Neural cell (in vitro differentiated cells): Measurements from ENCODE around the gene RAB22A. TPM values are rescaled to one million over a fixed set of nuclear protein-coding genes. Genes with fewer than 3 reads are reported as not detected.

Experiments used
- H2AFZ ChIP-seq: fragments of 200-600, 300-800 bp; sonication (generic), shearing (Covaris generic); 2 replicates; pipeline ENCODE4 v1.6.0; 2014; ENCODE audit warnings: low read depth, mild to moderate bottlenecking, antibody characterized with exemption, low read length, moderate library complexity
- H3F3A ChIP-seq: fragments of 200-600 bp; shearing (Covaris generic); 2 replicates; pipeline ENCODE4 v1.6.1; 2016; ENCODE audit warnings: mild to moderate bottlenecking, moderate library complexity, mixed read lengths, antibody characterized with exemption, low read length; ENCODE audit not compliant: insufficient read depth, poor library complexity, severe bottlenecking
- H3K27ac ChIP-seq: fragments of 200-600, 300-800 bp; sonication (generic), shearing (Covaris generic); 2 replicates; pipeline ENCODE4 v1.5.1; 2014; ENCODE audit warnings: mild to moderate bottlenecking, low read length, moderate library complexity
- H3K27me3 ChIP-seq: fragments of 300-800, 200-600 bp; sonication (generic), shearing (Covaris generic); 2 replicates; pipeline ENCODE4 v1.6.0; 2014; ENCODE audit warnings: mild to moderate bottlenecking, low read depth, low read length, moderate library complexity; ENCODE audit not compliant: insufficient read depth
- H3K36me3 ChIP-seq: fragments of 300-800, 200-600 bp; sonication (generic), shearing (Covaris generic); 2 replicates; pipeline ENCODE4 v1.5.1; 2014; ENCODE audit warnings: mild to moderate bottlenecking, antibody characterized with exemption, low read length, moderate library complexity; ENCODE audit not compliant: insufficient read depth
- H3K4me2 ChIP-seq: fragments of 300-800, 200-600 bp; sonication (generic), shearing (Covaris generic); 2 replicates; pipeline ENCODE4 v1.6.0; 2014; ENCODE audit warnings: mild to moderate bottlenecking, low read length
- H3K4me3 ChIP-seq: fragments of 300-800, 200-600 bp; sonication (generic), shearing (Covaris generic); 2 replicates; pipeline ENCODE4 v1.5.1; 2014; ENCODE audit warnings: mild to moderate bottlenecking, low read length, moderate library complexity
- H3K79me2 ChIP-seq: fragments of 200-600 bp; shearing (Covaris generic); replicated peaks from 2 replicates; pipeline ENCODE4 v1.6.0; 2014; ENCODE audit warnings: mild to moderate bottlenecking, low read length, moderate library complexity; ENCODE audit not compliant: insufficient read depth
- H3K9ac ChIP-seq: fragments of 300-800, 200-600 bp; sonication (generic), shearing (Covaris generic); 2 replicates; pipeline ENCODE4 v1.6.1; 2016; ENCODE audit warnings: mild to moderate bottlenecking, low read length, mixed read lengths
- H3K9me2 ChIP-seq: fragments of 200-600 bp; shearing (Covaris generic); 2 replicates; pipeline ENCODE4 v1.6.1; 2016; ENCODE audit warnings: mild to moderate bottlenecking, low read length, mixed read lengths; ENCODE audit not compliant: insufficient read depth
- H3K9me3 ChIP-seq: fragments of 200-600, 300-800 bp; sonication (generic), shearing (Covaris generic); 2 replicates; pipeline ENCODE4 v1.6.1; 2016; ENCODE audit warnings: mild to moderate bottlenecking, mixed run types, low read length, moderate library complexity, mixed read lengths
- H4K20me1 ChIP-seq: fragments of 200-600 bp; shearing (Covaris generic); 2 replicates; pipeline ENCODE4 v1.6.1; 2016; ENCODE audit warnings: mild to moderate bottlenecking, mixed run types; ENCODE audit not compliant: insufficient read depth
- EP300 ChIP-seq: fragments of 450-650 bp; conservative IDR thresholded peaks from 2 replicates; pipeline ENCODE4 v1.6.1; 2014; ENCODE audit warnings: antibody characterized with exemption, mild to moderate bottlenecking, moderate library complexity; ENCODE audit not compliant: poor library complexity, severe bottlenecking
- EZH2 ChIP-seq: fragments of 200-600, 300-800 bp; shearing (Covaris generic), sonication (generic); IDR thresholded peaks from 2 replicates; pipeline ENCODE4 v1.6.1; 2014; ENCODE audit warnings: antibody characterized with exemption, low read length, borderline replicate concordance, mild to moderate bottlenecking; ENCODE audit not compliant: insufficient read depth, poor library complexity, severe bottlenecking
- MXI1 ChIP-seq: fragments of 450-650 bp; conservative IDR thresholded peaks from 2 replicates; pipeline ENCODE4 v1.6.1; 2014; ENCODE audit warnings: antibody characterized with exemption, mild to moderate bottlenecking; ENCODE audit not compliant: poor library complexity, severe bottlenecking
- POLR2AphosphoS5 ChIP-seq: IDR thresholded peaks from 2 replicates; pipeline ENCODE4 v1.6.1; 2012
- RAD21 ChIP-seq: fragments of 450-650 bp; conservative IDR thresholded peaks from 2 replicates; pipeline ENCODE4 v1.6.1; 2014; ENCODE audit warnings: antibody characterized with exemption, mild to moderate bottlenecking, moderate library complexity
- TAF1 ChIP-seq: IDR thresholded peaks from 2 replicates; pipeline ENCODE4 v1.6.1; 2012; ENCODE audit warnings: low read depth
- polyA plus RNA-seq: library from polyadenylated mRNA; depleted of rRNA; stranded (reverse); fragments of >200 nt; gene quantifications from 2 replicates; pipeline ENCODE4 v1.2.3, GENCODE V29; 2014
- TF ChIP-seq, protein P1 (sequence below): fragments of 450-650 bp; IDR thresholded peaks from 2 replicates; pipeline ENCODE4 v1.5.1; 2014; ENCODE audit warnings: antibody characterized with exemption, mild to moderate bottlenecking, moderate library complexity; ENCODE audit not compliant: poor library complexity, severe bottlenecking
- TF ChIP-seq, protein P2 (sequence below): IDR thresholded peaks from 2 replicates; pipeline ENCODE4 v1.6.1; 2012; ENCODE audit warnings: borderline replicate concordance

The RAB22A gene
- polyA plus RNA-seq, 1 donor from 2014 or later = 15.7 TPM

DNA sequence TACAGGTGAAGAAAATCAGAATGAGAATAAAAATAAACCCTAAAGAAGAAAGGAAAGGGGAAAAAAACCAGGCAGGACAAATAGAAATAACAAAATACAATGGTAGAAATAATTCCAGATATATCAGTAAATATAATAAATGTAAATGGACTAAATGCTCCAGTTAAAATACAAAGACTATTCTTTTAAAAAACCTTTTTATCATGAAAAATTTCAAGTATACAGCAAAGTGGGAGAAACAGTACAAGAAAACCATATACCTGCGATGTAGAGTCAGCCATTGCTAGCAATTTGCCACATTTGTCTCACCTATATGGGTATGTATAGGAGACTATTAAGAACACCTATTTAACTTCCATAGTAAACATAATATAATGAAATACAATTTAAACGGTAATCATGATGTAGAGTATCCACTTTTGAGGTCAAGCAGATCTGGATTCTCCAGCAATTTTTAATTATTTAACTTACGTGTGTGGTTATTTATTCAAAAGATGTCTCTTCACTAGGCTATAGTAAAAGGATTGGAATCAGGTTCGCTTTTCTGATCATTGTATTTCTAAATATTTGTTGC is 78.6 kb downstream of the RAB22A start:
- Histone ChIP-seq H3K27ac (no peak overlapping the region), H3K79me2 (peaks cover 37% of the 10 kb centered on the region), H3K4me3 (peak overlapping the region; percentile 83), H2AFZ (peak overlapping the region; percentile 70), H3F3A (peaks cover 3% of the 10 kb centered on the region), H4K20me1 (no peaks in the 10 kb centered on the region), H3K9me3 (no peaks in the 10 kb centered on the region), H3K27me3 (no peaks in the 10 kb centered on the region), H3K9me2 (no peaks in the 10 kb centered on the region), H3K9ac (no peak overlapping the region), H3K36me3 (no peaks in the 10 kb centered on the region), H3K4me2 (peak overlapping the region; percentile 30)
- TF ChIP-seq TAF1 (no peak), RAD21 (no peak), POLR2AphosphoS5 (no peak), MXI1 (no peak), EZH2 (no peak), EP300 (no peak)
- TF ChIP-seq, protein P1, sequence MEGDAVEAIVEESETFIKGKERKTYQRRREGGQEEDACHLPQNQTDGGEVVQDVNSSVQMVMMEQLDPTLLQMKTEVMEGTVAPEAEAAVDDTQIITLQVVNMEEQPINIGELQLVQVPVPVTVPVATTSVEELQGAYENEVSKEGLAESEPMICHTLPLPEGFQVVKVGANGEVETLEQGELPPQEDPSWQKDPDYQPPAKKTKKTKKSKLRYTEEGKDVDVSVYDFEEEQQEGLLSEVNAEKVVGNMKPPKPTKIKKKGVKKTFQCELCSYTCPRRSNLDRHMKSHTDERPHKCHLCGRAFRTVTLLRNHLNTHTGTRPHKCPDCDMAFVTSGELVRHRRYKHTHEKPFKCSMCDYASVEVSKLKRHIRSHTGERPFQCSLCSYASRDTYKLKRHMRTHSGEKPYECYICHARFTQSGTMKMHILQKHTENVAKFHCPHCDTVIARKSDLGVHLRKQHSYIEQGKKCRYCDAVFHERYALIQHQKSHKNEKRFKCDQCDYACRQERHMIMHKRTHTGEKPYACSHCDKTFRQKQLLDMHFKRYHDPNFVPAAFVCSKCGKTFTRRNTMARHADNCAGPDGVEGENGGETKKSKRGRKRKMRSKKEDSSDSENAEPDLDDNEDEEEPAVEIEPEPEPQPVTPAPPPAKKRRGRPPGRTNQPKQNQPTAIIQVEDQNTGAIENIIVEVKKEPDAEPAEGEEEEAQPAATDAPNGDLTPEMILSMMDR = no peak
- TF ChIP-seq, protein P2, sequence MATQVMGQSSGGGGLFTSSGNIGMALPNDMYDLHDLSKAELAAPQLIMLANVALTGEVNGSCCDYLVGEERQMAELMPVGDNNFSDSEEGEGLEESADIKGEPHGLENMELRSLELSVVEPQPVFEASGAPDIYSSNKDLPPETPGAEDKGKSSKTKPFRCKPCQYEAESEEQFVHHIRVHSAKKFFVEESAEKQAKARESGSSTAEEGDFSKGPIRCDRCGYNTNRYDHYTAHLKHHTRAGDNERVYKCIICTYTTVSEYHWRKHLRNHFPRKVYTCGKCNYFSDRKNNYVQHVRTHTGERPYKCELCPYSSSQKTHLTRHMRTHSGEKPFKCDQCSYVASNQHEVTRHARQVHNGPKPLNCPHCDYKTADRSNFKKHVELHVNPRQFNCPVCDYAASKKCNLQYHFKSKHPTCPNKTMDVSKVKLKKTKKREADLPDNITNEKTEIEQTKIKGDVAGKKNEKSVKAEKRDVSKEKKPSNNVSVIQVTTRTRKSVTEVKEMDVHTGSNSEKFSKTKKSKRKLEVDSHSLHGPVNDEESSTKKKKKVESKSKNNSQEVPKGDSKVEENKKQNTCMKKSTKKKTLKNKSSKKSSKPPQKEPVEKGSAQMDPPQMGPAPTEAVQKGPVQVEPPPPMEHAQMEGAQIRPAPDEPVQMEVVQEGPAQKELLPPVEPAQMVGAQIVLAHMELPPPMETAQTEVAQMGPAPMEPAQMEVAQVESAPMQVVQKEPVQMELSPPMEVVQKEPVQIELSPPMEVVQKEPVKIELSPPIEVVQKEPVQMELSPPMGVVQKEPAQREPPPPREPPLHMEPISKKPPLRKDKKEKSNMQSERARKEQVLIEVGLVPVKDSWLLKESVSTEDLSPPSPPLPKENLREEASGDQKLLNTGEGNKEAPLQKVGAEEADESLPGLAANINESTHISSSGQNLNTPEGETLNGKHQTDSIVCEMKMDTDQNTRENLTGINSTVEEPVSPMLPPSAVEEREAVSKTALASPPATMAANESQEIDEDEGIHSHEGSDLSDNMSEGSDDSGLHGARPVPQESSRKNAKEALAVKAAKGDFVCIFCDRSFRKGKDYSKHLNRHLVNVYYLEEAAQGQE = no peak

DNA sequence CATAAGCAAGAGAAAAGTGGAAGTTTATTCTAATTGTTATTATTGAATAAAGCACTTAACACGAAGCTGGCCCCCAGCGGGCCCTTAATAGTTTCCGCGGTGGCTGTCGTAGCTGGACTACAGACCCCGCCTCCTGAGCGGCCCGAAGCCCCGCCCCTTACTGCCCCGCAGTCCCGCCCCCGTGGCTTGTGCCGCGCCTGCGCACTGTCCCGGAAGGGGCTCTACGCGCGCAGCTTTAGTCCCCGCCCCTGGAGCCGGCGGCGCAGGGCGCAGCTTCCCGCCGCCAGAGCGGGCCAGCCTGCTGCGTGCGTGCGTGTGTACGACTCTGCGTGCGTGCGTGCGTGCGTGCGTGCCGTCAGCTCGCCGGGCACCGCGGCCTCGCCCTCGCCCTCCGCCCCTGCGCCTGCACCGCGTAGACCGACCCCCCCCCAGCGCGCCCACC is 79.4 kb downstream of the RAB22A start, which contains the start of gene VAPB:
Gene VAPB (plus strand): TSS at position 348 of the 442 bp plus-strand sequence. CDS start 231 bp downstream, outside the sequence.
- Histone ChIP-seq H3K79me2 (peaks cover 44% of the 10 kb centered on the region), H4K20me1 (no peaks in the 10 kb centered on the region)
- TF ChIP-seq POLR2AphosphoS5 = peak; percentile 94
- no peak for TF ChIP-seq EZH2
- TF ChIP-seq EP300 = peak; percentile 12

More for the DNA sequence above, 79.4 kb downstream of the RAB22A start, which contains the start of gene VAPB:
- peak within 1 kb of the TSS; percentile 83 for H3K4me3 ChIP-seq
- peak within 1 kb of the TSS; percentile 84 for H3K4me2 ChIP-seq
- H2AFZ ChIP-seq = peak within 1 kb of the TSS; percentile 73
- H3K9ac ChIP-seq = peak within 1 kb of the TSS; percentile 91
- no peaks in the 10 kb centered on the region for H3K36me3 ChIP-seq
- no peaks in the 10 kb centered on the region for H3K9me2 ChIP-seq
- H3K27ac ChIP-seq = peak within 1 kb of the TSS; percentile 83
- peaks cover 3% of the 10 kb centered on the region for H3F3A ChIP-seq
- no peaks in the 10 kb centered on the region for H3K27me3 ChIP-seq
- no peaks in the 10 kb centered on the region for H3K9me3 ChIP-seq
